Cardiac septum (tissue), 1 donor: ENCODE data around the gene DDR2. TPM values are rescaled to one million over a fixed set of nuclear protein-coding genes. Genes with fewer than 3 reads are reported as not detected.
"Not testable (repeated sequence)": the region's sequence is repeated elsewhere in the genome, so short reads cannot be mapped to it uniquely, and the experiment has no call there.

Experiments
- DNase-seq: peaks from one replicate; pipeline ENCODE4 v3.0.0-alpha.2; 2020; ENCODE audit warnings: low spot score
- intact Hi-C: fragments of 100-400 bp; cut with DNase I; formaldehyde crosslinking; loops from one replicate; pipeline ENCODE4 v1.14.0; 2022
- long read RNA-seq: library from polyadenylated mRNA; unstranded; transcript quantifications from one replicate; pipeline ENCODE4 v2.0.0, GENCODE V29; 2021
- total RNA-seq: library from RNA; stranded (reverse); fragmentation: NEBNext Ultra II Directional; extraction: Animal tissue kit (Norgen Biotek cat#: 25700); gene quantifications from one replicate; pipeline ENCODE4 v1.2.1, GENCODE V29; 2021
- donor health status: DM: no; HTN: no; CAD: no.

The DDR2 gene
- 20.0 TPM for total RNA-seq
- long read RNA-seq, partial matches to known transcripts: 3 of 16 reads
- long read RNA-seq, other reads (novel, unspliced or antisense): 10 of 16 reads

- intact Hi-C loops: loop anchor here (5.0 kb wide), 2 partner anchors 45 to 65 kb away; no protein-coding TSS in a partner anchor
- no peak for DNase-seq
Measured at GRCh38 chr1:162632217-162632666, at the start of gene DDR2. Gene DDR2, plus strand, starts transcription at chr1:162632464. Its CDS starts 86,600 bp downstream, at chr1:162719064.

- DNase-seq, intact Hi-C loops: not testable (repeated sequence)
Measured at GRCh38 chr1:162582901-162583300, 49.4 kb upstream of the DDR2 start.

GRCh38 chr1:162585101-162585500 is 47.2 kb upstream of the DDR2 start:
- intact Hi-C loops, DNase-seq: not testable (repeated sequence)

GRCh38 chr1:162587347-162587746 is 44.9 kb upstream of the DDR2 start:
- no peak for DNase-seq
- intact Hi-C loops: no loop called here

- intact Hi-C loops: no loop called here
- DNase-seq: no peak
Measured at GRCh38 chr1:162587761-162588260, 44.5 kb upstream of the DDR2 start.

GRCh38 chr1:162590101-162590500 is 42.2 kb upstream of the DDR2 start:
- DNase-seq: no peak
- intact Hi-C loops: no loop called here

GRCh38 chr1:162590686-162591085 is 41.6 kb upstream of the DDR2 start:
- intact Hi-C loops: no loop called here
- no peak for DNase-seq

GRCh38 chr1:162596514-162597170 is 35.6 kb upstream of the DDR2 start:
- no peak for DNase-seq
- intact Hi-C loops: no loop called here

GRCh38 chr1:162599451-162599850 is 32.8 kb upstream of the DDR2 start:
- intact Hi-C loops: no loop called here
- no peak for DNase-seq

- intact Hi-C loops, DNase-seq: not testable (repeated sequence)
Measured at GRCh38 chr1:162603117-162603516, 29.1 kb upstream of the DDR2 start.

- intact Hi-C loops: no loop called here
- DNase-seq: no peak
Measured at GRCh38 chr1:162605225-162605927, 26.9 kb upstream of the DDR2 start.

- DNase-seq: no peak
- intact Hi-C loops: no loop called here
Measured at GRCh38 chr1:162609306-162609705, 23.0 kb upstream of the DDR2 start.

- intact Hi-C loops: loop anchor here (2.0 to 5.0 kb wide), 2 partner anchors 139 to 188 kb away; no protein-coding TSS in a partner anchor
- DNase-seq: no peak
Measured at GRCh38 chr1:162612606-162613400, 19.5 kb upstream of the DDR2 start.

- intact Hi-C loops: no loop called here
- no peak for DNase-seq
Measured at GRCh38 chr1:162616848-162617247, 15.4 kb upstream of the DDR2 start.

GRCh38 chr1:162617513-162617912 is 14.8 kb upstream of the DDR2 start:
- no peak for DNase-seq
- intact Hi-C loops: no loop called here

- DNase-seq: no peak
- intact Hi-C loops: no loop called here
Measured at GRCh38 chr1:162619076-162619475, 13.2 kb upstream of the DDR2 start.

- intact Hi-C loops: no loop called here
- DNase-seq: no peak
Measured at GRCh38 chr1:162621256-162621655, 11.0 kb upstream of the DDR2 start.

GRCh38 chr1:162625679-162626078 is 6.6 kb upstream of the DDR2 start:
- intact Hi-C loops: no loop called here
- no peak for DNase-seq

- intact Hi-C loops: no loop called here
- DNase-seq: no peak
Measured at GRCh38 chr1:162626094-162626493, 6.2 kb upstream of the DDR2 start.

GRCh38 chr1:162626761-162627160 is 5.5 kb upstream of the DDR2 start:
- DNase-seq: no peak
- intact Hi-C loops: no loop called here
